ENCODE results near the gene SNRPD2.

SNRPD2 gene

GRCh38 chr19:45663800-45664199 lies 28.0 kb downstream of the SNRPD2 start:
- no peak for DNase-seq (ENCODE audit: insufficient read length, low spot score)
- TF ChIP-seq POU2F2 (IDR thresholded peaks at IDR 0.05; ENCODE audit: low read depth, low read length) (no peak), POLR2A (IDR thresholded peaks at IDR 0.05; ENCODE audit: low read depth, low read length) (no peak), SPI1 (IDR thresholded peaks at IDR 0.05; ENCODE audit: low read depth, low read length) (no peak), TAF1 (IDR thresholded peaks at IDR 0.05; ENCODE audit: low read depth, low read length) (no peak), POLR2AphosphoS5 (IDR thresholded peaks at IDR 0.05; ENCODE audit: low read depth, low read length) (no peak), PAX5 (IDR thresholded peaks at IDR 0.05; ENCODE audit: insufficient read depth, low read length, severe bottlenecking) (no peak)
- FAIRE-seq: no peak

- TF ChIP-seq PAX5 (IDR thresholded peaks at IDR 0.05; ENCODE audit: insufficient read depth, low read length, severe bottlenecking): no peak
- TF ChIP-seq SPI1 (IDR thresholded peaks at IDR 0.05; ENCODE audit: low read depth, low read length): no peak
- no peak for TF ChIP-seq POLR2AphosphoS5 (IDR thresholded peaks at IDR 0.05; ENCODE audit: low read depth, low read length)
- no peak for TF ChIP-seq POLR2A (IDR thresholded peaks at IDR 0.05; ENCODE audit: low read depth, low read length)
- no peak for TF ChIP-seq POU2F2 (IDR thresholded peaks at IDR 0.05; ENCODE audit: low read depth, low read length)
- TF ChIP-seq TAF1 (IDR thresholded peaks at IDR 0.05; ENCODE audit: low read depth, low read length): no peak
- FAIRE-seq (no peak), DNase-seq (ENCODE audit: insufficient read length, low spot score) (no peak)
Observed at GRCh38 chr19:45660636-45661035, 31.1 kb downstream of the SNRPD2 start.

- FAIRE-seq: no peak
Observed at GRCh38 chr19:45659096-45659729, 32.5 kb downstream of the SNRPD2 start.

GRCh38 chr19:45657520-45658167 lies 34.1 kb downstream of the SNRPD2 start:
- no peak for DNase-seq (ENCODE audit: insufficient read length, low spot score)
- TF ChIP-seq PAX5 (IDR thresholded peaks at IDR 0.05; ENCODE audit: insufficient read depth, low read length, severe bottlenecking) (no peak), TAF1 (IDR thresholded peaks at IDR 0.05; ENCODE audit: low read depth, low read length) (no peak), POU2F2 (IDR thresholded peaks at IDR 0.05; ENCODE audit: low read depth, low read length) (no peak), POLR2AphosphoS5 (IDR thresholded peaks at IDR 0.05; ENCODE audit: low read depth, low read length) (no peak), POLR2A (IDR thresholded peaks at IDR 0.05; ENCODE audit: low read depth, low read length) (no peak), SPI1 (IDR thresholded peaks at IDR 0.05; ENCODE audit: low read depth, low read length) (no peak)
- no peak for FAIRE-seq

More at GRCh38 chr19:45659096-45659729, 32.5 kb downstream of the SNRPD2 start:
- DNase-seq (ENCODE audit: insufficient read length, low spot score): no peak
- TF ChIP-seq PAX5 (IDR thresholded peaks at IDR 0.05; ENCODE audit: insufficient read depth, low read length, severe bottlenecking): no peak

GRCh38 chr19:45655073-45655472 lies 36.7 kb downstream of the SNRPD2 start:
- FAIRE-seq (no peak), DNase-seq (ENCODE audit: insufficient read length, low spot score) (no peak)
- TF ChIP-seq PAX5 (IDR thresholded peaks at IDR 0.05; ENCODE audit: insufficient read depth, low read length, severe bottlenecking) (no peak), POLR2AphosphoS5 (IDR thresholded peaks at IDR 0.05; ENCODE audit: low read depth, low read length) (no peak)

GRCh38 chr19:45653634-45654033 lies 38.1 kb downstream of the SNRPD2 start:
- DNase-seq (ENCODE audit: insufficient read length, low spot score) (no peak), FAIRE-seq (no peak)
- no peak for TF ChIP-seq POU2F2 (IDR thresholded peaks at IDR 0.05; ENCODE audit: low read depth, low read length)
- no peak for TF ChIP-seq POLR2A (IDR thresholded peaks at IDR 0.05; ENCODE audit: low read depth, low read length)
- TF ChIP-seq TAF1 (IDR thresholded peaks at IDR 0.05; ENCODE audit: low read depth, low read length): no peak
- no peak for TF ChIP-seq SPI1 (IDR thresholded peaks at IDR 0.05; ENCODE audit: low read depth, low read length)
- no peak for TF ChIP-seq POLR2AphosphoS5 (IDR thresholded peaks at IDR 0.05; ENCODE audit: low read depth, low read length)
- no peak for TF ChIP-seq PAX5 (IDR thresholded peaks at IDR 0.05; ENCODE audit: insufficient read depth, low read length, severe bottlenecking)

- TF ChIP-seq POLR2A (IDR thresholded peaks at IDR 0.05; ENCODE audit: low read depth, low read length) (no peak), PAX5 (IDR thresholded peaks at IDR 0.05; ENCODE audit: insufficient read depth, low read length, severe bottlenecking) (no peak), SPI1 (IDR thresholded peaks at IDR 0.05; ENCODE audit: low read depth, low read length) (no peak), TAF1 (IDR thresholded peaks at IDR 0.05; ENCODE audit: low read depth, low read length) (no peak), POU2F2 (IDR thresholded peaks at IDR 0.05; ENCODE audit: low read depth, low read length) (no peak), POLR2AphosphoS5 (IDR thresholded peaks at IDR 0.05; ENCODE audit: low read depth, low read length) (no peak)
- DNase-seq (ENCODE audit: insufficient read length, low spot score) (no peak), FAIRE-seq (no peak)
Observed at GRCh38 chr19:45650722-45651121, 41.0 kb downstream of the SNRPD2 start.

GRCh38 chr19:45646345-45646698 lies 45.4 kb downstream of the SNRPD2 start:
- TF ChIP-seq PAX5 (IDR thresholded peaks at IDR 0.05; ENCODE audit: insufficient read depth, low read length, severe bottlenecking) (no peak), POLR2A (IDR thresholded peaks at IDR 0.05; ENCODE audit: low read depth, low read length) (no peak), SPI1 (IDR thresholded peaks at IDR 0.05; ENCODE audit: low read depth, low read length) (peak; percentile 87), POU2F2 (IDR thresholded peaks at IDR 0.05; ENCODE audit: low read depth, low read length) (no peak)
- FAIRE-seq (no peak), DNase-seq (ENCODE audit: insufficient read length, low spot score) (no peak)

GRCh38 chr19:45645631-45646344 lies 46.0 kb downstream of the SNRPD2 start:
- DNase-seq (ENCODE audit: insufficient read length, low spot score) (peak; percentile 87), FAIRE-seq (peak; percentile 77)
- no peak for TF ChIP-seq POLR2A (IDR thresholded peaks at IDR 0.05; ENCODE audit: low read depth, low read length)
- TF ChIP-seq POLR2AphosphoS5 (IDR thresholded peaks at IDR 0.05; ENCODE audit: low read depth, low read length): no peak
- TF ChIP-seq TAF1 (IDR thresholded peaks at IDR 0.05; ENCODE audit: low read depth, low read length): no peak
- TF ChIP-seq POU2F2 (IDR thresholded peaks at IDR 0.05; ENCODE audit: low read depth, low read length): peak; percentile 86
- no peak for TF ChIP-seq SPI1 (IDR thresholded peaks at IDR 0.05; ENCODE audit: low read depth, low read length)
- TF ChIP-seq PAX5 (IDR thresholded peaks at IDR 0.05; ENCODE audit: insufficient read depth, low read length, severe bottlenecking): no peak

All from GM12891 (cell line).